ENCODE results near the gene DENND10.

DNA sequence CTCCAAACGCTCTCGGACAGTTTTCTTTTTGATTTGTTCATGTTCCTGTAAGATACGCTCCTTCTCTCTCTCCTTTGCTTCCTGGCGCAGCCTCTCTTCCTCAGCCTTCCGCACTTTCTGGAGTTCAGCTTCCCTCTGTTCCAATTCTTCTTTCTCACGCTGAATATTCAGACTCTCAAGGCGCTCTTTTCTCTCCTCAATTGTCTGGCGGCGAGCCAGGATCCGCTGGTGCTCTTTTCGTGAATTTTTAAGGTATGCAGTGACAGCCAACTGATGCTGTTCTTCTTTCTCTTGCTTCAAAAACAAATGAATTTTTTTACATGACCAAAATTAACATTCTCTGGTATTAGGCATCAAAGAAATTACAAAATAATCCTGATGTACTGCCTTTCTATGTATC, 45.9 kb upstream of the DENND10 start:
- TF ChIP-seq, protein P1, sequence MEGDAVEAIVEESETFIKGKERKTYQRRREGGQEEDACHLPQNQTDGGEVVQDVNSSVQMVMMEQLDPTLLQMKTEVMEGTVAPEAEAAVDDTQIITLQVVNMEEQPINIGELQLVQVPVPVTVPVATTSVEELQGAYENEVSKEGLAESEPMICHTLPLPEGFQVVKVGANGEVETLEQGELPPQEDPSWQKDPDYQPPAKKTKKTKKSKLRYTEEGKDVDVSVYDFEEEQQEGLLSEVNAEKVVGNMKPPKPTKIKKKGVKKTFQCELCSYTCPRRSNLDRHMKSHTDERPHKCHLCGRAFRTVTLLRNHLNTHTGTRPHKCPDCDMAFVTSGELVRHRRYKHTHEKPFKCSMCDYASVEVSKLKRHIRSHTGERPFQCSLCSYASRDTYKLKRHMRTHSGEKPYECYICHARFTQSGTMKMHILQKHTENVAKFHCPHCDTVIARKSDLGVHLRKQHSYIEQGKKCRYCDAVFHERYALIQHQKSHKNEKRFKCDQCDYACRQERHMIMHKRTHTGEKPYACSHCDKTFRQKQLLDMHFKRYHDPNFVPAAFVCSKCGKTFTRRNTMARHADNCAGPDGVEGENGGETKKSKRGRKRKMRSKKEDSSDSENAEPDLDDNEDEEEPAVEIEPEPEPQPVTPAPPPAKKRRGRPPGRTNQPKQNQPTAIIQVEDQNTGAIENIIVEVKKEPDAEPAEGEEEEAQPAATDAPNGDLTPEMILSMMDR (IDR thresholded peaks at IDR 0.05) = no peak
- TF ChIP-seq POLR2A (IDR thresholded peaks at IDR 0.05) = no peak

Data from transverse colon (tissue), 3 donors.